ENCODE measurements around the gene CTXN1. TPM values are rescaled to one million over a fixed set of nuclear protein-coding genes. Genes with fewer than 3 reads are reported as not detected.

The CTXN1 gene
- polyA plus RNA-seq, 4 donors, result 0.77 to 1.1 TPM; not detected in 2

DNA sequence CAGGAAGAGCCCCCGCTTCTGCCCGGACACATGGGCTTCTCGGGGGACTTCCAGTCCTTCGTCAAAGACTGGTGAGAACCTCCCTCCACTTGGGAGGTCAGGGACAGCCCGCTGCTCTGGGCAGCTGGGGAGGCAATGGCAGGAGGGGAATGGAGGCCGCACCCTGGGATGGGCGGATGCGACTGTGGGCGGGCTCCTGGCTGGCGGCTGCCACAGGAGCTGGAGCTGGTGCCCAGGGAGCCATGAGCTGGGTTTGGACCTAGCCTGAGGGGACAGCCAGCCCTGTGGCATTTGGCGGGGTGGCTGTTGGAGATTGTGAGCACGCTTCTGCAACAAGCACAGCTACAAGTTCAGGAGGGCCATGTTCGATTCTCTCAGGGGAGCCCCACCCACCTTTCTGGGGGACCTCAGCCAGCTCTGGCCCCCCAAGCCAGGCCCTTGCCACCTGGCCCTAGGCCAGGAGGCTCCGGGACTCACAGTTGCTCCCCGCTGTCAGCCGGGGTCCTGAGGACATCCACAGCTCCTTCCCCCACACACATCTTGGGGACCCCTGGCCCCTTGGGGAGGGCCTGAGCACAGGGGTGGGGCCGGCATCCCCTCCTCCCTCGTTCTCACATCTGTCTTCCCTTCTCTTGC lies 14.3 kb downstream of the CTXN1 start:
- no peak overlapping the region for H3K4me3 ChIP-seq (ENCODE audit: low read depth in 1 of 3, low read length in 3 of 3)
- FAIRE-seq (no peak), DNase-seq (no peak)
- peaks cover 0 to 23% (median 8%) of the 10 kb centered on the region in 3 donors for H3K27me3 ChIP-seq (ENCODE audit: control insufficient read depth in 3 of 3, insufficient read depth in 3 of 3, low read length in 3 of 3)
- H3K27ac ChIP-seq (ENCODE audit: low read depth in 1 of 3, low read length in 2 of 3), result no peak overlapping the region
- H3K9me3 ChIP-seq (ENCODE audit: control insufficient read depth in 2 of 2, insufficient read depth in 1 of 2, low read depth in 1 of 2, low read length in 1 of 2), result no peaks in the 10 kb centered on the region
- peaks cover 6 to 62% (median 18%) of the 10 kb centered on the region in 3 donors for H3K36me3 ChIP-seq (ENCODE audit: control insufficient read depth in 3 of 3, insufficient read depth in 2 of 3, low read depth in 1 of 3, low read length in 3 of 3)
- WGBS, 3 donors, result 87 to 90% (median 88%) methylated on average over 18 of the region's 18 CpGs
- peaks cover 0 to 10% (median 0%) of the 10 kb centered on the region in 3 donors for H3K4me1 ChIP-seq (ENCODE audit: control insufficient read depth in 3 of 3, insufficient read depth in 2 of 3, low read depth in 1 of 3, low read length in 2 of 3)

DNA sequence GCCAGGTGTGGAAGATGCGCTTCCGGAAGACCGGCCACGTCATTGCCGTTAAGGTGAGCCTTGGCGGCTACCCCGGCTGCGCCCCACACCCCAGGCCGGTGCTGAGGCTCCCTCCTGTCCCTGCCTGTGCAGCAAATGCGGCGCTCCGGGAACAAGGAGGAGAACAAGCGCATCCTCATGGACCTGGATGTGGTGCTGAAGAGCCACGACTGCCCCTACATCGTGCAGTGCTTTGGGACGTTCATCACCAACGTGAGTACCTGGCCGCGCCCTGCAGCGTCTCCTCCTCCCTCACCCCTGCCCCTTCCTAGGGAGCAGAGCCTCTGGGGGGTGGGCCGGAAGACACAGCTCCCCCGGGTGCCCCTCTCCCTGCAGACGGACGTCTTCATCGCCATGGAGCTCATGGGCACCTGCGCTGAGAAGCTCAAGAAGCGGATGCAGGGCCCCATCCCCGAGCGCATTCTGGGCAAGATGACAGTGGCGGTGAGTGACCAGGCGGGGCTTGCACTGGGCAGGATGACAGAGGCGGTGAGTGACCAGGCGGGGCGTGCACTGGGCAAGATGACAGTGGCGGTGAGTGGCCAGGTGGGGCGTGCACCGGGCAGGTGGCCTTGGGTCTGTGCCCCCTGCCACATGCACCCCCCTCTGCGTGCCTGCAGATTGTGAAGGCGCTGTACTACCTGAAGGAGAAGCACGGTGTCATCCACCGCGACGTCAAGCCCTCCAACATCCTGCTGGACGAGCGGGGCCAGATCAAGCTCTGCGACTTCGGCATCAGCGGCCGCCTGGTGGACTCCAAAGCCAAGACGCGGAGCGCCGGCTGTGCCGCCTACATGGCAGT lies 15.4 kb downstream of the CTXN1 start:
- peaks cover 8 to 71% (median 18%) of the 10 kb centered on the region in 3 donors for H3K36me3 ChIP-seq (ENCODE audit: control insufficient read depth in 3 of 3, insufficient read depth in 2 of 3, low read depth in 1 of 3, low read length in 3 of 3)

DNA sequence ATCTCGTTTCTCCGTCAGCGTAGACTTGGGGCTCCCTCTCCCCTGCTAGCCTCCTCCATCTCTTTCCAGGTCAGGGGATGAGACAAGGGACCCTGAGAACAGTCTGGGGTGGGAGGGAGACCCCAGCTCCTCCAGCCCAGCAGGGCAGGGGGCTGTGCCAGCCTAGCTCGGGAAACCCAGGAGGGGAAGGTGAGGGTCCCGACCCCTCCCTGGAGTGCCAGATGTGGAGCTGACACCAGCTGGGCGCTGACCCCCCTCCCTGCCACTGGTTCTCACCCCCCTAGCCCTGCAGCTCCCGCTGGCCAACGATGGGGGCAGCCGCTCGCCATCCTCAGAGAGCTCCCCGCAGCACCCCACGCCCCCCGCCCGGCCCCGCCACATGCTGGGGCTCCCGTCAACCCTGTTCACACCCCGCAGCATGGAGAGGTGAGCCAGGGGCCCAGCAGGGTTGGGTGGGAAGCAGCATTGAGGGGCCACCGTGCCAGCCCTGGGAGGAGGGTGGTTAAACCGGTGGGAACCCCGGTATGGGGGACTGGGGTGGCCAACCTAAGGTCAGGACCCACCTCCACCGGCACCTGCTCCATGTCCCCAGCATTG lies 16.4 kb downstream of the CTXN1 start:
- Histone ChIP-seq H3K36me3 (ENCODE audit: control insufficient read depth in 3 of 3, insufficient read depth in 2 of 3, low read depth in 1 of 3, low read length in 3 of 3) (peaks cover 8 to 79% (median 18%) of the 10 kb centered on the region in 3 donors), H3K4me1 (ENCODE audit: control insufficient read depth in 3 of 3, insufficient read depth in 2 of 3, low read depth in 1 of 3, low read length in 2 of 3) (peaks cover 0 to 11% (median 0%) of the 10 kb centered on the region in 3 donors), H3K27ac (ENCODE audit: low read depth in 1 of 3, low read length in 2 of 3) (no peak overlapping the region), H3K9me3 (ENCODE audit: control insufficient read depth in 2 of 2, insufficient read depth in 1 of 2, low read depth in 1 of 2, low read length in 1 of 2) (no peaks in the 10 kb centered on the region), H3K27me3 (ENCODE audit: control insufficient read depth in 3 of 3, insufficient read depth in 3 of 3, low read length in 3 of 3) (peaks cover 0 to 3% (median 0%) of the 10 kb centered on the region in 3 donors), H3K4me3 (ENCODE audit: low read depth in 1 of 3, low read length in 3 of 3) (no peak overlapping the region)
- FAIRE-seq (no peak), DNase-seq (no peak)
- 89 to 94% (median 93%) methylated on average over 20 to 21 of the region's 21 CpGs for WGBS, 3 donors

More for the DNA sequence above, 15.4 kb downstream of the CTXN1 start:
- Histone ChIP-seq H3K9me3 (ENCODE audit: control insufficient read depth in 2 of 2, insufficient read depth in 1 of 2, low read depth in 1 of 2, low read length in 1 of 2) (no peaks in the 10 kb centered on the region), H3K4me1 (ENCODE audit: control insufficient read depth in 3 of 3, insufficient read depth in 2 of 3, low read depth in 1 of 3, low read length in 2 of 3) (peaks cover 0 to 4% (median 0%) of the 10 kb centered on the region in 3 donors), H3K4me3 (ENCODE audit: low read depth in 1 of 3, low read length in 3 of 3) (no peak overlapping the region), H3K27ac (ENCODE audit: low read depth in 1 of 3, low read length in 2 of 3) (no peak overlapping the region), H3K27me3 (ENCODE audit: control insufficient read depth in 3 of 3, insufficient read depth in 3 of 3, low read length in 3 of 3) (peaks cover 0 to 13% (median 3%) of the 10 kb centered on the region in 3 donors)
- DNase-seq (no peak), FAIRE-seq (no peak)
- 93 to 94% (median 94%) methylated on average over 54 of the region's 54 CpGs for WGBS, 3 donors

DNA sequence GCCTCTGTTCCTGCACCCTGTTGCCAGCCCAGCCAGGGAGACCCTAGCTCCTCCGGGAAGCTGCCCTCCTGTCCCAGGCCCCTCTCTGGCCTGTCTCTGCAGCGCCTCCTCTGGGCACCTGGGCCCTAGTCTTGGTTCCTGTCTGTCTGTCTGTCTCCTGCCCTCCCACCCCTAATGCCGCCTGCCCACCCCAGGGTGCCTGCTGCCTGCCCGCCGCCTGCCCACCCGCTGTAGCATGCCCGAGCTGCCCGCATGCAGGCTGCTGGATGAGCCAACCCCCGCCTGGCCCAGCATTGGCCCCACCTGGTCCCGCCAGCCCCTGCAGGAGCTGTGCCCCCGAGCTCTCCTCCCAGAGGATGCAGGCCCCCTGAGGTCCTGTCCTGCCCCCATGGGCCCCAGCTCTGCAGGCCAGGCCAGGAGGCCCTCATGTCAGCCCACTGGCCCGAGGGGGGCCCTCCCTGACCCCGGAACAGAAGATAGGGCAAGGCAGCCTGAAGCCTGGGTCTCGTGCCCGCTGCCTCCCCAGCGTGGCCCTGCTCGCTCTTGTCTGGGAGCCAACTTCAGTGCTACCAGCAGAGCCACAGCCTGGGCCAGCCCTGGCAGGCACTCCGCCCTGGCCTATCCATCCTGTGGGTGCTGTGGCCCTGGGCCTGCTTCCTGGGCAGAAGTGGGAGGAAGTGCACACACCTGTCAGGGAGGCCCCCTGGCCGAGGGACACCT lies 17.0 kb downstream of the CTXN1 start:
- FAIRE-seq (no peak), DNase-seq (no peak)
- no peaks in the 10 kb centered on the region for H3K9me3 ChIP-seq (ENCODE audit: control insufficient read depth in 2 of 2, insufficient read depth in 1 of 2, low read depth in 1 of 2, low read length in 1 of 2)
- H3K4me3 ChIP-seq (ENCODE audit: low read depth in 1 of 3, low read length in 3 of 3), result no peak overlapping the region
- no peaks in the 10 kb centered on the region for H3K27me3 ChIP-seq (ENCODE audit: control insufficient read depth in 3 of 3, insufficient read depth in 3 of 3, low read length in 3 of 3)
- peaks cover 8 to 81% (median 18%) of the 10 kb centered on the region in 3 donors for H3K36me3 ChIP-seq (ENCODE audit: control insufficient read depth in 3 of 3, insufficient read depth in 2 of 3, low read depth in 1 of 3, low read length in 3 of 3)
- no peak overlapping the region for H3K27ac ChIP-seq (ENCODE audit: low read depth in 1 of 3, low read length in 2 of 3)
- peaks cover 0 to 13% (median 0%) of the 10 kb centered on the region in 3 donors for H3K4me1 ChIP-seq (ENCODE audit: control insufficient read depth in 3 of 3, insufficient read depth in 2 of 3, low read depth in 1 of 3, low read length in 2 of 3)
- WGBS, 3 donors, result 89 to 93% (median 92%) methylated on average over 17 to 19 of the region's 19 CpGs

DNA sequence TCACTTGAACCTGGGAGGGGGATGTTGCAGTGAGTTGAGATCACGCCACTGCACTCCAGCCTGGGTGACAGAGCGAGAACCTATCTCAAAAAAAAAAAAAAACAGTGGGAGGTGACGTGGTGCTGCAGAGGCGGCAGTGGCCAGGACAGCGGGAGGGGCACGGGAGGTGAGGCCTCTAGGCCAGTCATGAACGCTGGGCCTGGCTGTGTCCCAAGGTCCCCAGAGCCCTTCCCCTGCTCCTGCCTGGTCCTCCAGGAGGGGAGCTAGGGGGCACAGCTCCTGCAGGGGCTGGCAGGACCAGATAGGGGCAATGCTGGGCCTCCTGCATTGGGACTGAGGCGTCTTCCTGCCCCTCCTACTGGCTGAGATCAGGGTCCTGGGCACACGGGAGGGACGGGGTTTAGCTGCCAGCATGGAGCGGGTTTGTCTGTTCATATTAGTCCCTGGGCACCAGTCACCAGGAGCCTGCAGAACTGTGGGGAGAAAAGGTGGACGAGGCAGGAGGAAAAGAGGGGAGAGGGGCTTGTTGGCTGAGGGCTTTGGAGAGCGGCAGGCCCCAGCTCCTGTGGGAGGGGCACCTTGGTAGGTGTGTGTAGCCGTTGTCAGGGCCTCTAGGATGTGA lies 17.7 kb downstream of the CTXN1 start:
- 78 to 83% (median 80%) methylated on average over 14 of the region's 14 CpGs for WGBS, 3 donors
- Histone ChIP-seq H3K4me3 (ENCODE audit: low read depth in 1 of 3, low read length in 3 of 3) (no peak overlapping the region), H3K9me3 (ENCODE audit: control insufficient read depth in 2 of 2, insufficient read depth in 1 of 2, low read depth in 1 of 2, low read length in 1 of 2) (no peaks in the 10 kb centered on the region), H3K27ac (ENCODE audit: low read depth in 1 of 3, low read length in 2 of 3) (no peak overlapping the region), H3K36me3 (ENCODE audit: control insufficient read depth in 3 of 3, insufficient read depth in 2 of 3, low read depth in 1 of 3, low read length in 3 of 3) (peaks cover 8 to 79% (median 18%) of the 10 kb centered on the region in 3 donors), H3K27me3 (ENCODE audit: control insufficient read depth in 3 of 3, insufficient read depth in 3 of 3, low read length in 3 of 3) (no peaks in the 10 kb centered on the region), H3K4me1 (ENCODE audit: control insufficient read depth in 3 of 3, insufficient read depth in 2 of 3, low read depth in 1 of 3, low read length in 2 of 3) (peaks cover 0 to 14% (median 0%) of the 10 kb centered on the region in 3 donors)
- DNase-seq, result no peak
- FAIRE-seq, result no peak

DNA sequence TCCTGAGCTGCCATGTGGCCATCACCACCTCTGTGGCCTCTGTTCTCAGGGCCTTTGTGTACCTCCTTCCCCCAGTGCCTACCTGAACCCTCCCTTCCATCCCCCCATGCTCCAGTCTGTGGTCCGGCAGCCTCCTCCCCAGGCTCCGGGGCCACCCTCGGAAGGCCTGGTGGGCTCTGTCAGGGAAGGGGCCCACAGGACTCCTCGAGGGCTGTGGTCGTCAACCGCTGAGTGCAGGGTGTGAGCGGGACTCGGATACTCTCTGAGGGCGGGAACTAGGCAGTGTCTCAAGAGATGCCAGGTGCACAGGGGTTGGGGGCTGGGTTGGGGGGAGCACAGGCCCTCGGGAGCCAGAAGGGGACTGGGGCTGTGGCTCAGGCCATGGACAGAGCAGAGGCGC lies 18.4 kb downstream of the CTXN1 start:
- Histone ChIP-seq H3K27me3 (ENCODE audit: control insufficient read depth in 3 of 3, insufficient read depth in 3 of 3, low read length in 3 of 3) (no peaks in the 10 kb centered on the region), H3K4me3 (ENCODE audit: low read depth in 1 of 3, low read length in 3 of 3) (no peak overlapping the region), H3K36me3 (ENCODE audit: control insufficient read depth in 3 of 3, insufficient read depth in 2 of 3, low read depth in 1 of 3, low read length in 3 of 3) (peaks cover 5 to 72% (median 18%) of the 10 kb centered on the region in 3 donors), H3K4me1 (ENCODE audit: control insufficient read depth in 3 of 3, insufficient read depth in 2 of 3, low read depth in 1 of 3, low read length in 2 of 3) (peaks cover 0 to 20% (median 4%) of the 10 kb centered on the region in 3 donors), H3K9me3 (ENCODE audit: control insufficient read depth in 2 of 2, insufficient read depth in 1 of 2, low read depth in 1 of 2, low read length in 1 of 2) (no peaks in the 10 kb centered on the region), H3K27ac (ENCODE audit: low read depth in 1 of 3, low read length in 2 of 3) (no peak overlapping the region)
- WGBS, 3 donors, result 90 to 95% (median 91%) methylated on average over 11 of the region's 11 CpGs
- no peak for FAIRE-seq
- no peak for DNase-seq

DNA sequence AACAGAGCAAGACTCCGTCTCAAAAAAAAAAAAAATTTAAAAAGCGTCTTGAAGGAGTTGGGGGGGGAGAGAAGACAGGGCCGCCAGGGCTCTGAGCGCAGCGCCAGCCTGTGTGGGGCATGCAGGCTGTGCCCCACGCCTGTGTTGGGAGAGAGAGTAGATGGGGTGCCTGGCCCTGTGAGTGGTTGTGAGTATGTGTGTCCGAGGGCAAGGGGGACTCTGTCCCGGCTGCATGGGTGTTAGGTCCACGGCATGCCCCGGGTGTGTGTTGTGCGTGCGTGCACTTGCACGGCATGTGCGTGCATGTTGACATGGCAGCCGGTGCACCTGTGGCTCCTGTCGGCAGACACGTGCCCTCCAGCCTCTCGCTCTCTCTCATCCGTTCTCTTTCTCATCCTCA lies 18.8 kb downstream of the CTXN1 start:
- 91 to 93% (median 92%) methylated on average over 19 of the region's 19 CpGs for WGBS, 3 donors
- Histone ChIP-seq H3K36me3 (ENCODE audit: control insufficient read depth in 3 of 3, insufficient read depth in 2 of 3, low read depth in 1 of 3, low read length in 3 of 3) (peaks cover 5 to 69% (median 18%) of the 10 kb centered on the region in 3 donors), H3K27ac (ENCODE audit: low read depth in 1 of 3, low read length in 2 of 3) (no peak overlapping the region), H3K4me1 (ENCODE audit: control insufficient read depth in 3 of 3, insufficient read depth in 2 of 3, low read depth in 1 of 3, low read length in 2 of 3) (peaks cover 0 to 22% (median 4%) of the 10 kb centered on the region in 3 donors), H3K9me3 (ENCODE audit: control insufficient read depth in 2 of 2, insufficient read depth in 1 of 2, low read depth in 1 of 2, low read length in 1 of 2) (no peaks in the 10 kb centered on the region), H3K4me3 (ENCODE audit: low read depth in 1 of 3, low read length in 3 of 3) (no peak overlapping the region), H3K27me3 (ENCODE audit: control insufficient read depth in 3 of 3, insufficient read depth in 3 of 3, low read length in 3 of 3) (no peaks in the 10 kb centered on the region)
- no peak for FAIRE-seq
- no peak for DNase-seq

Measured in small intestine (tissue), 7 donors.